K562 (cell line): ENCODE data around the gene A1BG. TPM values are rescaled to one million over a fixed set of nuclear protein-coding genes. Genes with fewer than 3 reads are reported as not detected.

Source experiments
- ARHGAP35 ChIP-seq: fragments of 450-650 bp; IDR thresholded peaks from 2 replicates; pipeline ENCODE4 v1.6.1; 2018; ENCODE audit not compliant: partially characterized antibody
- CTCFL ChIP-seq: IDR thresholded peaks from 2 replicates; pipeline ENCODE4 v1.6.1; 2011; ENCODE audit warnings: borderline replicate concordance, low read depth, mild to moderate bottlenecking, moderate library complexity, low read length; ENCODE audit not compliant: insufficient read depth, poor library complexity, severe bottlenecking
- EHMT2 ChIP-seq: fragments of 450-650 bp; IDR thresholded peaks from 2 replicates; pipeline ENCODE4 v1.6.1; 2018; ENCODE audit warnings: antibody characterized with exemption
- EP300 ChIP-seq: IDR thresholded peaks from 2 replicates; pipeline ENCODE4 v1.6.1; 2012; ENCODE audit warnings: low read length, improper control_type of control experiment
- HDAC8 ChIP-seq: fragments of 450-650 bp; IDR thresholded peaks from 2 replicates; pipeline ENCODE4 v1.6.1; 2016; ENCODE audit warnings: mild to moderate bottlenecking, missing genetic modification characterization, moderate library complexity, missing compliant biosample characterization
- HIVEP1 ChIP-seq: fragments of 250-450 bp; sonication (Bioruptor Pico); IDR thresholded peaks from 2 replicates; pipeline ENCODE4 v1.4.0; 2020; ENCODE audit warnings: mild to moderate bottlenecking
- MLLT1 ChIP-seq, 2 experiments: fragments of 450-650 bp; IDR thresholded peaks; 2 replicates each; pipeline ENCODE4 v1.6.1; 2016
- POLR2G ChIP-seq: fragments of 200-400 bp; formaldehyde crosslinking; IDR thresholded peaks from 2 replicates; pipeline ENCODE4 v1.6.1; 2017; ENCODE audit warnings: low read depth, mild to moderate bottlenecking, antibody characterized with exemption, low read length, moderate library complexity
- REST ChIP-seq, 2 experiments: fragments of 450-650 bp; formaldehyde crosslinking in 1 of 2; IDR thresholded peaks; 2 replicates each; pipeline versions ENCODE4 v1.4.0 to v1.6.1; 2014 to 2020; ENCODE audit warnings: mild to moderate bottlenecking in 2 of 2, borderline replicate concordance in 1 of 2, low read depth in 1 of 2
- RNF2 ChIP-seq: sonication (generic); IDR thresholded peaks from 2 replicates; pipeline ENCODE4 v1.6.1; 2016
- TFAP4 ChIP-seq: sonication (generic); formaldehyde crosslinking; IDR thresholded peaks from 2 replicates; pipeline ENCODE4 v1.8.0; 2022; ENCODE audit warnings: missing genetic modification reagents, mild to moderate bottlenecking, moderate library complexity, borderline replicate concordance
- XRCC4 ChIP-seq: IDR thresholded peaks from one replicate; pipeline ENCODE4 v1.6.1; 2011; ENCODE audit not compliant: insufficient read depth, insufficient read length; ENCODE audit errors: extremely low read depth
- ZBTB1 ChIP-seq: sonication (generic); formaldehyde crosslinking; IDR thresholded peaks from 2 replicates; pipeline ENCODE4 v1.8.1; 2023; ENCODE audit warnings: missing genetic modification reagents, low read depth, mild to moderate bottlenecking, borderline replicate concordance
- ZBTB34 ChIP-seq: fragments of 250-450 bp; sonication (Bioruptor Pico); IDR thresholded peaks from 2 replicates; pipeline ENCODE4 v1.8.0; 2021; ENCODE audit warnings: mild to moderate bottlenecking, moderate library complexity
- polyA plus RNA-seq, 8 experiments: library from polyadenylated mRNA; depleted of rRNA in 4 of 8; stranded (reverse) in 5 of 8; unstranded in 3 of 8; fragments of >200 nt; fragmentation: Nextera tagmentation in 2 of 8; fragmentation: Illumina TruSeq in 1 of 8; extraction: Ambion mirVana in 2 of 8; extraction: Trizol in 1 of 8; gene quantifications; 2 replicates each; pipeline versions ENCODE4 v1.2.1 to v1.2.3, GENCODE V29; 2011 to 2014; ENCODE audit warnings: inconsistent platforms in 1 of 8, missing spikeins in 1 of 8
- total RNA-seq, 7 experiments: library from RNA; depleted of rRNA in 6 of 7; stranded (reverse); fragments of >200 nt in 6 of 7; fragmentation: Illumina TruSeq in 2 of 7; extraction: Trizol in 2 of 7; gene quantifications; 2 replicates each; pipeline versions ENCODE4 v1.2.1 to v1.2.3, GENCODE V29; 2011 to 2021; ENCODE audit warnings: low replicate concordance in 1 of 7

A1BG gene
- total and polyA plus RNA-seq, 9 of the 15 experiments (the other 6 are each of a cell fraction or from before 2014, with no cell fraction given): 0.10 to 19.8 (median 2.6) TPM

- TF ChIP-seq MLLT1 (IDR thresholded peaks at IDR 0.05): peak in 1 of 2 experiments; percentile 70; a peak in 1 of 4 replicates
- TF ChIP-seq XRCC4: no peak
- TF ChIP-seq EHMT2: no peak
- TF ChIP-seq CTCFL: no peak
- TF ChIP-seq ARHGAP35: no peak
- TF ChIP-seq REST (IDR thresholded peaks at IDR 0.05; ENCODE audit: borderline replicate concordance): no peak
- no peak for TF ChIP-seq REST (CRISPR knock-in tag; IDR thresholded peaks at IDR 0.05; ENCODE audit: low read depth)
- TF ChIP-seq HIVEP1 (CRISPR knock-in tag): no peak
- no peak for TF ChIP-seq HDAC8 (tag)
- TF ChIP-seq RNF2: peak; percentile 1; the same call in 1 of the 2 replicates
- no peak for TF ChIP-seq EP300
- TF ChIP-seq TFAP4 (CRISPR knock-in tag): peak; percentile 82; the same call in 1 of the 2 replicates
- TF ChIP-seq ZBTB34 (CRISPR knock-in tag): no peak
- TF ChIP-seq ZBTB1 (CRISPR knock-in tag): peak; percentile 61; the same call in 1 of the 2 replicates
- TF ChIP-seq POLR2G: no peak
Measured at GRCh38 chr19:58361900-58362271, 8.6 kb upstream of the A1BG start (continued).
